OCI-LY3 (cell line): ENCODE measurements around the gene HPGD.

Source experiments
- H2AFZ ChIP-seq: fragments of 200-600, 300-600 bp; shearing (Covaris generic); 2 replicates; pipeline ENCODE4 v1.6.0; 2014; ENCODE audit warnings: antibody characterized with exemption, low read depth, low read length
- H3K27ac ChIP-seq: fragments of 200-600, 300-600 bp; sonication (generic); 2 replicates; pipeline ENCODE4 v1.5.1; 2014; ENCODE audit warnings: mild to moderate bottlenecking, low read length, moderate library complexity, mixed read lengths
- H3K27me3 ChIP-seq: fragments of 200-600, 300-600 bp; sonication (generic); 2 replicates; pipeline ENCODE4 v1.6.1; 2014; ENCODE audit warnings: low read depth, low read length, mixed read lengths
- H3K36me3 ChIP-seq: fragments of 200-600, 300-600 bp; sonication (generic); replicated peaks from 2 replicates; pipeline ENCODE3; 2014; ENCODE audit warnings: low read depth, low read length, mixed read lengths
- H3K4me1 ChIP-seq: fragments of 300-600, 200-600 bp; sonication (generic); 2 replicates; pipeline ENCODE4 v1.6.1; 2014; ENCODE audit warnings: low read length, mixed read lengths
- H3K4me2 ChIP-seq: fragments of 200-600, 300-600 bp; sonication (generic); 2 replicates; pipeline ENCODE4 v1.6.1; 2014; ENCODE audit warnings: low read length, mixed read lengths
- H3K4me3 ChIP-seq: fragments of 300-600, 200-600 bp; sonication (generic); 2 replicates; pipeline ENCODE4 v1.5.1; 2014; ENCODE audit warnings: antibody characterized with exemption, mild to moderate bottlenecking, low read length, moderate library complexity
- H3K79me2 ChIP-seq: fragments of 300-600, 200-600 bp; shearing (Covaris generic); 2 replicates; pipeline ENCODE4 v1.6.1; 2014; ENCODE audit warnings: mild to moderate bottlenecking, low read length, mixed read lengths
- H3K9ac ChIP-seq: fragments of 300-600, 200-600 bp; shearing (Covaris generic); 2 replicates; pipeline ENCODE4 v1.6.0; 2014; ENCODE audit warnings: mild to moderate bottlenecking, low read length, moderate library complexity
- H3K9me3 ChIP-seq: fragments of 200-600, 300-600 bp; shearing (Covaris generic); 2 replicates; pipeline ENCODE4 v1.6.1; 2014; ENCODE audit warnings: low read length, mixed read lengths; ENCODE audit not compliant: insufficient read depth
- H4K20me1 ChIP-seq: fragments of 200-600, 300-600 bp; sonication (generic); 2 replicates; pipeline ENCODE4 v1.6.1; 2016; ENCODE audit warnings: low read length, mixed read lengths; ENCODE audit not compliant: insufficient read depth
- EZH2phosphoT487 ChIP-seq: fragments of 200-600 bp; shearing (Covaris generic); IDR thresholded peaks from 2 replicates; pipeline ENCODE4 v1.6.1; 2018; ENCODE audit warnings: antibody characterized with exemption, mixed run types, low read depth
- TF ChIP-seq, protein P1 (sequence below): fragments of 200-600, 300-600 bp; sonication (generic); IDR thresholded peaks from 2 replicates; pipeline ENCODE4 v1.5.1; 2014; ENCODE audit warnings: antibody characterized with exemption, low read length, low read depth

HPGD gene

DNA sequence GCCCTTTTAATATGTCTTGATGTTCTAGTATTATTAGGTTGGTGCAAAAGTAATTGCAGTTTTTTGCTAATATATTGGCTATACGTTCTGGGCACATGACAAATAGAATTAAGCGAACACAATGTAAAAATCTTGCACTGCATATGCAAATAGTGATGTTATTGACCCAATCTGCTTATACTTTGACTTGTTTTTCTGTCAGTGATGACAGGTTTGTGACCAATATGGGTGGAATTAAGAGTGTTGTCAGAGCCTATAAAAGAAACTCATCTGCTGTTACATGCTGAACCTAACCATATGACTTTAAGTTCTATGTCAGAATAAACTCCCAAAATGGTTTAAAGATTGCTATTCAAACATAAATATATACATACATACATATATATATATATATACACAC, 30.7 kb upstream of the HPGD start:
- H3K9ac ChIP-seq: no peak overlapping the region
- no peaks in the 10 kb centered on the region for H3K27me3 ChIP-seq
- no peaks in the 10 kb centered on the region for H3K36me3 ChIP-seq
- H3K79me2 ChIP-seq: no peaks in the 10 kb centered on the region
- H3K4me1 ChIP-seq: no peaks in the 10 kb centered on the region
- H3K27ac ChIP-seq: no peak overlapping the region
- H3K9me3 ChIP-seq: no peaks in the 10 kb centered on the region; the same call in 1 of the 2 replicates
- no peak overlapping the region for H3K4me3 ChIP-seq
- no peaks in the 10 kb centered on the region for H4K20me1 ChIP-seq
- H2AFZ ChIP-seq: no peak overlapping the region
- H3K4me2 ChIP-seq: no peak overlapping the region
- TF ChIP-seq EZH2phosphoT487: no peak
- TF ChIP-seq, protein P1, sequence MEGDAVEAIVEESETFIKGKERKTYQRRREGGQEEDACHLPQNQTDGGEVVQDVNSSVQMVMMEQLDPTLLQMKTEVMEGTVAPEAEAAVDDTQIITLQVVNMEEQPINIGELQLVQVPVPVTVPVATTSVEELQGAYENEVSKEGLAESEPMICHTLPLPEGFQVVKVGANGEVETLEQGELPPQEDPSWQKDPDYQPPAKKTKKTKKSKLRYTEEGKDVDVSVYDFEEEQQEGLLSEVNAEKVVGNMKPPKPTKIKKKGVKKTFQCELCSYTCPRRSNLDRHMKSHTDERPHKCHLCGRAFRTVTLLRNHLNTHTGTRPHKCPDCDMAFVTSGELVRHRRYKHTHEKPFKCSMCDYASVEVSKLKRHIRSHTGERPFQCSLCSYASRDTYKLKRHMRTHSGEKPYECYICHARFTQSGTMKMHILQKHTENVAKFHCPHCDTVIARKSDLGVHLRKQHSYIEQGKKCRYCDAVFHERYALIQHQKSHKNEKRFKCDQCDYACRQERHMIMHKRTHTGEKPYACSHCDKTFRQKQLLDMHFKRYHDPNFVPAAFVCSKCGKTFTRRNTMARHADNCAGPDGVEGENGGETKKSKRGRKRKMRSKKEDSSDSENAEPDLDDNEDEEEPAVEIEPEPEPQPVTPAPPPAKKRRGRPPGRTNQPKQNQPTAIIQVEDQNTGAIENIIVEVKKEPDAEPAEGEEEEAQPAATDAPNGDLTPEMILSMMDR: no peak

DNA sequence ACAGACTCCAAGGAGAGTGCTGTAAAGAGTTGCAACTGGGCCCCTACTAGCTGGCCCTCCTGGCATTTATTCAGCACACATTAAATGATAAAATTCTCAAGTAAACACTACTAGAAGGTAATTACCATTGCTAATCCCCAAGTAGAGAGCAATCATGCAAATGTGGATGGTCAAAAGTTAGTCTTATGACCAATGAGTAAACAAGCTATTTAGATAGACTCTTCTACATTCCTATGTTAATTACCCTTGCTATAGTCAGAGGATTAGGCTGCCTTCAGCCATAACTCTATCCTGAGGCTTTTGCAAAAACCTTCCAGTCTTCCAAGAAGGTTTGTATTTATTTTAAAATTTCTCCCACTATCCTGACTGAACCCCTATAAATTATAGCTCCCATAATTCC, 28.3 kb upstream of the HPGD start:
- Histone ChIP-seq H3K27me3 (no peaks in the 10 kb centered on the region), H2AFZ (no peak overlapping the region), H3K4me2 (no peak overlapping the region), H3K9ac (no peak overlapping the region), H3K36me3 (no peaks in the 10 kb centered on the region), H3K27ac (no peak overlapping the region), H3K79me2 (no peaks in the 10 kb centered on the region), H3K4me3 (no peak overlapping the region), H3K4me1 (no peaks in the 10 kb centered on the region), H4K20me1 (no peaks in the 10 kb centered on the region), H3K9me3 (no peaks in the 10 kb centered on the region; the same call in 1 of the 2 replicates)
- TF ChIP-seq, protein P1: no peak
- no peak for TF ChIP-seq EZH2phosphoT487

DNA sequence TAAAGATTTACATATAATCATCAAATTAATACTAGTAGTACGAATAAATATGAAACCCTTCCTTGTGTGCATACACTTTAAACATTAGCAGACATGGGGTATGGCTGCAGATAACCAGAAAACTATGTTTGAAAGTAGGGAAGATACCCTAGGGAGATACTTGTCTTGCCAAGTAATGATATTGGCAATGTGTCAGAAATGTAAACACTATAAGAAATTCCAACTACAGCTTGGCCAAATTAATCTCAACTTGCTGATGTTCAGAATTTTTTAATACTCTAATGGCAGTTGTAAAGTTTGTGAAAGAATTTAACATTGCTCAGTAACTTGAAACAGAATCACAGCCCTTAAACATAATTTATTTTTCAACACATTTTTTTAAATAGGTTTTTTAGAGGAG, 27.4 kb upstream of the HPGD start:
- no peak overlapping the region for H3K27ac ChIP-seq
- H3K9me3 ChIP-seq: no peaks in the 10 kb centered on the region; the same call in 1 of the 2 replicates
- H3K4me3 ChIP-seq: no peak overlapping the region
- TF ChIP-seq, protein P1: no peak
- no peak for TF ChIP-seq EZH2phosphoT487
- H3K36me3 ChIP-seq: no peaks in the 10 kb centered on the region
- H4K20me1 ChIP-seq: no peaks in the 10 kb centered on the region
- no peaks in the 10 kb centered on the region for H3K27me3 ChIP-seq
- no peak overlapping the region for H2AFZ ChIP-seq
- no peaks in the 10 kb centered on the region for H3K79me2 ChIP-seq
- no peak overlapping the region for H3K9ac ChIP-seq
- H3K4me2 ChIP-seq: no peak overlapping the region
- no peaks in the 10 kb centered on the region for H3K4me1 ChIP-seq

DNA sequence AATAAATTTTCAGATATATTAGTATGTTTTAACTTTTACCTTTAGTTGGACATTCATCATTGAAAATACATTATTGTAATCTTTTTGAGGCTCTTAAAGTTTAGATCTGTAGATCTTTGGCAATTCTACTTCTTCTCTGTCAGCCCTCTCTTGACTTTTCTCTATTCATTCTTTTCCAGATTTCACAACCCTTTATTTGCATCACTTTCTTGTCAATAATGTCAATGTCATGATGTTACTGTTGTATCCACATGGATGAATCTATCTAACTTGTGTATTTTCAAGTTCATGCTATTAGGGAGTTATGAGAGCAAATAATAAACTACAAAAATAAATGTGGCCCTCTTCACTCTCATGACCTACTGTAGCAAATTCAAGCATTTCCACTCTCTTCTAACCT, 23.0 kb upstream of the HPGD start:
- Histone ChIP-seq H3K9me3 (no peaks in the 10 kb centered on the region; the same call in 1 of the 2 replicates), H3K9ac (no peak overlapping the region), H3K27ac (no peak overlapping the region), H3K36me3 (no peaks in the 10 kb centered on the region), H4K20me1 (no peaks in the 10 kb centered on the region), H3K27me3 (no peaks in the 10 kb centered on the region), H3K4me3 (no peak overlapping the region), H2AFZ (no peak overlapping the region), H3K4me2 (no peak overlapping the region), H3K79me2 (no peaks in the 10 kb centered on the region), H3K4me1 (no peaks in the 10 kb centered on the region)
- TF ChIP-seq EZH2phosphoT487: no peak
- TF ChIP-seq, protein P1: no peak
